Astrocyte (in vitro differentiated cells and primary cell): Measurements from ENCODE around the gene CELSR2.

ENCODE experiments used
- CTCF ChIP-seq: IDR thresholded peaks from 2 replicates; pipeline ENCODE4 v1.5.1; 2011; ENCODE audit warnings: low read depth, mild to moderate bottlenecking, inconsistent platforms, low read length, moderate library complexity; ENCODE audit not compliant: insufficient read depth
- EZH2 ChIP-seq: IDR thresholded peaks from 2 replicates; pipeline ENCODE4 v1.6.1; 2012; ENCODE audit warnings: mild to moderate bottlenecking, low read length, inconsistent platforms; ENCODE audit not compliant: insufficient read depth

GRCh38 chr1:109272831-109273547, 23.6 kb downstream of the CELSR2 start:
- TF ChIP-seq CTCF (no peak), EZH2 (no peak)
